Hematopoietic multipotent progenitor cell treated with erythropoietin and hydrocortisone succinate and interleukin-3 and kit ligand, for 17 days (in vitro differentiated cells): ENCODE data around the gene SLC26A2.

Experiments
- DNase-seq: peaks from one replicate; pipeline ENCODE4 v3.0.0-alpha.2; 2015; ENCODE audit warnings: low spot score

Gene SLC26A2

DNA sequence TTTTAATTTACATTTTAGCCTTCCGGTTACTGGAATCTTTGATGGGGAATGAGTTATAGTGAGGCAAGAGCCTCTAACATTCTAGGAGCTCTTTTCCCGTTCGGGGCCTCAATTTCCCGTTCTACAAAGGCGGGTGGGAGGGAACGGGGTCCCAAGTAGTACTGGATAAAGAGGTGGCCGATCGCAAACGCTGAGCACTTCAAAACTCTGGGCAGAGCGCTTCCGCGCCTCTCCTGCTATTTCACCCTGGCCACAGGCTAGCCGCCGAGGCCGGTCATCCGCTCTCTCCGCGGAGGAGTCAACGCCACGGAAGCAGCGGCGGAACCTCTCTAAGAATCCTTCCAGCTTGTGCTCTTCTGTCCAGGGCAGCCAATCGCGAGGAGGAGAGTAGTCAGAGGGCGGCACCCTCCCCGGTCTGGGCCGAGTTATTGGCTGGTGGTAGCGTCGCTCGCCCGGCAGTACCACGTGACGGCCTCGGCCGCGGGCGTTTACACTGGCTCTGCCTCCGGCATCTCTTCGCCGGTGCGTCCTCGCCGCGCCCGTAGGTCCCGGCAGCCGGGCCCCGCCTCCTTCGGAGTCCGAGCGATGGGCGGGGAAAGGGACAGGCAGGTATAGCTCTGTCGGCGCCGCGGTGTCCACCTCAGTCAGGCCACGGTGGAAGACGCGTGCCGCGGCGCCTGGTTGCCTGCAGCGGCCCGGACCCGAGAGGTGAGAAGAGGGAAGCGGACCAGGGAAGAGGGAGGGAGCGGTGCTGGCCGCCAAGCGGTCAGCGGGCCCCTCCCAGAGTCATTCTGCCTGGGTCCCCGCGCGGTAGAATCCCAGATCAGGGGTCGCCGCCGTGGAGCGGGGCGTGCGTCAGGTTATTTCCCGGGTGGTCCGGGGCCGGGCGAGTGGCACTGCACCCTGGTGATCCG, at the start of gene SLC26A2:
SLC26A2 (plus strand) TSS at position 487 of the 914 bp plus-strand sequence. CDS start 16,895 bp downstream, outside the sequence.
- peak; percentile 98 for DNase-seq

DNA sequence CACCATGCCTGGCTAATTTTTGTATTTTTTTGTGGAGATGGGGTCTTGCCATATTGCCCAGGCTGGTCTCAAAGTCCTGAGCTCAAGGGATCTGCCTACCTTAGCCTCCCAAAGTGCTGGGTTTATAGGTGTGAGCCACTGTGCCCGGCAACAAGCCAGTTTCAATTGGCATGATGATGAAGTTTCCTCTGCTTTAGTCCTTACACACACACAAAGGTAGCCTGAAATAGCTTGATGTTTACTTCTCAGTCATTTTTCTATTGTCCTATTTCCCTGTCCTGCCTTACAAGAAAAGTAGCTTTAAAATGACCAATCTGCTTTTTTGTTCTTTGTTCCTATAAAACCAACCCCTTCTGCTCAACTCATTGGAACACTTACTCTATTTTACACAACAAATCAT, 49.5 kb upstream of the SLC26A2 start:
- no peak for DNase-seq

DNA sequence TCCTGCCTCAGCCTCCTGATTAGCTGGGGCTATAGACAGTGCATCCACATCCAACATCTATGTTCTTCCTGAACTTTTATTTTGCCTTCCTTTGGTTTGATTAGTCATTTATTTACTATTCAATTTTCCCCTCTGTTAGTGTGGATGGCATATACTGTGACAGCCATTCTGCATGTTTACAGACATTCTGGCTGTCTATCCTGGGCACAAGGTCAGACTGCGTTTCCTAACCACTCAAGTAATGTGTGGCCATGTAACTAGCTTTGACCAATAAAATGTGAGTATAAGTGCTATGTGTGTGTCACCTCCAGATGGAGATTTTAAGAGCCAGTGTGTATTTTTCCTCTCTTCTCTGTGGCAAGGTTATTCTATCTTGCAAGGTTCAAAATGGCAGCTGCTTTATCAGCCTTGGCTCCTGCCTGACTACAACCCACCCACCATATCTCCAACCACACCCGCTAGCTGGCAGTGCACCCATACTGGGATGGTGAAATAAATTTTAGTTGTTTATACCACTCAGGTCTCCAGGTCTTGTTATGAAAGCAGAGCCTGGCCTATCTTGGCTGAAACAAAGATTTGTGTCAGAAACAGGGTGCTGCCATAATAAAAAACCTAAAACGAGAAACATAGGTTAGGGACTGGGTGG, 48.2 kb upstream of the SLC26A2 start:
- DNase-seq: peak; percentile 88

DNA sequence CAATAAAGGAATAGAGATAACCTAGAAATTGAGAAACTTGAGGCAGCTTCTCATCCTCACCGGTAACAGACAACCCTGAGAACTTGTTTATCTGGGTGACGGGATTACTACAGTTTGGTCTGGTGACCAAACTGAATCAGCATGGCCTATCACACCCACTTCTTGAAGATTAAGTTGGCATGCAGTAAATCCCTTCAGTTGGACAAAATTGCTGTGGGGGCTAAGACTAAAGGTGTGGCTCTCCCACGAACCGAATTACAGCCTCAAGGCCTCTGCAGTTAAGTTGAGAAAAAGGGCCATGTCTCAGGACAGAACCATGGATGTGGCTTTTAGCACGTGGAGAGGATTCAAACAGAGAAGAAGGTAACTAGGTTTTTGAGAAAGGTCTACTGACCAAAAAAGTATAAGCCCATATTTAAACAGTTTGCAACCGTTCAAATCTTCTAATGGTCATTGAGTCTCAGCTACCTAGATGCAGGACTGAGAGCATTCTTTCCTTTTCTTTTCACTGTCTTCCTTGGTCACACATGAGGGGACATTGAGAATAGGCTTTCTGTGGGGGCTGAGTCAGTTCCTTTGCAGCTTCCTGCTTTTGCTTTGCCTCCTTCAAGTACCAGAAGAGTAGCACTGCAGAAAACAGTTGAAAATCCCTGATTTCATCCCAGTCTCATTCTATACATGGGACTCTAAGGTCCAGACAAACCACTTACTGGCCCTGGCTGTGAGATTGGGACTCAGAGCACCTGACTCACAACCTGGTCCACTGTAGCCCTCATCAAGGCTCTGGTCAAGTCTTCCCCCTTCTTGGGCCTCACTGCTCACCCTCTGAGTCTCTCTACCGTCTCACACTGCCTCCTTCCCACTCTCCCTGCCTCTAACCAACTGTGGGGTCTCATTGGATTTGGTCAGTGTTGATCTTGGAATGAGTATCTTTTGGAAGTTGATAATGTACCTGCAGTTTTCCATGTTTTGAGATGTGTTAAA, 46.8 kb upstream of the SLC26A2 start:
- peak; percentile 81 for DNase-seq

DNA sequence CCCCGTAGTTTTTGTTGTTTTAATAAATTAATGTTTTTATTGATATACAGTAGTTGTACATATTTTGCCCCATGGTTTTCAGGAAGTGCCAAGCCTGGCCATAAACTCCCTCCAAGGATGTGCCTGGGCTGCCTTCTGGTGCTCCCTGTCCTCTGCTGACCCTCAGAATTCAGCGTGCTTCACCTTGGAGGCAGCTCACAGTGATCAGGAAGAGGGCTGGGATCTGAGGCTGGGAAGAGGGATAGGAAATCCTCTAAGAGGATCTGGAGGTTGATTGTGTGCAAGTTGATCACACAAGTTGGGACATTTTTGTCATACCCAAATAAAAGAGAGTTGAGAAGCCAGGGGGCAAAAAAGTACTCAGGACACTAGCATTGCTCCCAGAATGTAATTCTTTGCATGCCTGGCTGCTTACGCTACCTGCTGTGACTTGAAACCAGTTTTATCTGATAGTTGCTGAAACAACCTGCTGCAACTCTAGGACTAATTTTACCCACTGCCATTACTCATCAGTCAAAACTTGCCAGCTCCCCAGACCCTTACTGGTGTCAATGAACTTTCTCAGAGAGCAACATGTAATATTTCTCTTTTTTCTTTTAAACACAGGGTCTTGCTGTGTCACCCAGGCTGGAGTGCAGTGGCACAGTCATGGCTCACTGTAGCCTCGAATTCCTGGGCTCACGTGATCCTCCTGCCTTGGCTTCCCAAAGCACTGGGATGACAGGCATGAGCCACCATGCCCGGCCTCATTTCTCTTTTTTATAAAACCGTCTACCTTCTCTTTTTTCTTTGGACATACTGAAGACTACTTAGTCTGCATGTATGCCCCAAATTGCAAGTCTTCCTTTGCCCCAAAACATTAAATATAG, 44.9 kb upstream of the SLC26A2 start:
- DNase-seq: peak; percentile 32

DNA sequence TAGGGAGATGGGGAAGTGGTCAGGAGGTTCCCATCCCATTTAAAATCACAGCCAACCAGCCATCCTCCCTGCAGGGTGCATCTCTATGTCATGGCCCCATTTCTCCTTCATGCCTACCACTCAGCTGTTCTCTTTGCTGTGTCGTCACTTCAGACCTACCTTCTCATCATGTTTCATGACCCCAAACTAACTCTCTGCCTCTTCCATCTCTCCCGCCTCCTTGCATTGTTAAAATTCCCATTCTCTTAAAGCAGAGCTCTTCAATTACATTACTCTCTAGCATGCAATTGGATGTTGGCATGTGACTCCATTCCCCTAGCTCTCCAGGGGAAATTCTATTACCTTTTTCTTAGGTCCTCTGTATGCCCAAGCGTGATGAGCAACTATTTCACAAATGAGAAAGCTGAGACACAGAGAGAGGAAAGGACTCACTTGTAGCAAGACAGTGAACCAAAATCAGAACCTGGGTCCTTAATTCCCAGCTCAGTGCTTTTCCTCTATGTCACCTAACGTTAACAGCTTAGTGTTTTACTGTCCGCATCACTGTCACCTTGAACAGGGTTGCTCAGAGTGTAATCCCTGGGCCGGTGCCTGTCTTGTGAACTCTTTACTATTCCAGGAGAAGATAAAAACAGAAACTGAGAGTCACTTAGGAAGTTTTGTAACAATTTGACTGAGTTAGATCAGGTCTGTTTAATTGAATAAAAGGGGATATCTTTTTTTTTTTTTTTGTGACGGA, 44.1 kb upstream of the SLC26A2 start:
- DNase-seq: no peak

DNA sequence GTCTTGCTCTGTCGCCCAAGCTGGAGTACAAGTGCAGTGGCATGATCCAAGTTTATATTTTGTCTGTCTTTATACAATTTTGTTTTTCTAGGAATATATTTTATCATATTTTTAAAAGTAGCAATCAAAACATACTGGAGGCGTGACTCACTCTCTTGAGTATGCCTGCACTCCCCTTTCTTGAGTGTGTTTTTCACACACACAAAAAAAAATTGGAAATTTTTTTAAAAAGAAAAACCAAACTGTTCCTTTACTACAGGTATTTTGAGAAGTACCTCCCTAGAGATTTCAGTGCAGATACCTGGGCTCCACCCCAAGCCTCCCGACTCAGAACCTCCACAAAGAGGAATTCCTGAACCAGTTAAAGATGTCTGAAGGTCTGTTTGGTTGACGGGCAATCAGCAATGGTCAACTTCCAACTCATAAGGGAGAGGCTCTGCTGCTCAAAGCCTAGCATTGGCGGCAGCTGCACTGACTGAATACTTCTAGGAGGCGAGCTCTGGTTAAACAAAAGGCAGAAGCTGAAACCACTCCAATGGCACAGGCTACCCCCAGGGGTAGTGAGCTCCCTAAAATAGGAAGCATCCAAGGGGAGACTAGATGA, 43.4 kb upstream of the SLC26A2 start:
- DNase-seq: no peak

DNA sequence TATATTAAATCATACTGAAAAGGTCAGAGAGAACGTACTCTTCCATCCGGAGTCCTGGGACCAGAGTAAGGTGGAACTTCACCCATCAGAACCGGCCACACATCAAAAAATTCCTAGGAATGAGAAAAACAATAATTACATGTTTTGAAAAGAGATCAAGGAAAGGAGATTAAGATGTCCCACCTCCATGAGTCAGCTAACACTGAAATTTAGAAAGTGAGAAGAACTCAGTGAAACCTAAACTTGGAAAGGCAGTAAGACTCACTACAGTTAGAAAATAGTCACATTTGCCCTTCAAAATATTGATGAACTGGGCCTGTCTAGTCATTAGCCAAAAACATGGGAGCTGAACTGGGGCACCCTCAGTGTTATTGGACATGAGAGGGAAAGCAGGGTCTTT, 39.0 kb upstream of the SLC26A2 start:
- DNase-seq: no peak

DNA sequence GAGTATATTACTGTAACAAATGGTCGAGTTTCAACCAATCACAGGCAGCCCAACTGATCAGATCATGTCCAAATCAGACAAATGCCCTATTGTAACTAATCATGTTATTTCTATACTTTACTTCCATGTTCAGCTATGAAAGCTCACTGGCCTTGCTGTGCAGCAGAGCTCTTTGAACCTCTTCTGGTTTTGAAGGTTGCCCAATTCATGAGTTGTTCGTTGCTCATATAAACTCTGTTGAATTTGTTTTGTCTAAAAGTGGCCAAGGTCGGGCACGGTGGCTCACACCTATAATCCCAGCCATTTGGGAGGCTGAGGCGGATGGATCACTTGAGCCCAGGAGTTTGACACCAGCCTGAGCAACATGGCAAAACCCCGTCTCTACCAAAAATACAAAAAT, 37.6 kb upstream of the SLC26A2 start:
- no peak for DNase-seq

DNA sequence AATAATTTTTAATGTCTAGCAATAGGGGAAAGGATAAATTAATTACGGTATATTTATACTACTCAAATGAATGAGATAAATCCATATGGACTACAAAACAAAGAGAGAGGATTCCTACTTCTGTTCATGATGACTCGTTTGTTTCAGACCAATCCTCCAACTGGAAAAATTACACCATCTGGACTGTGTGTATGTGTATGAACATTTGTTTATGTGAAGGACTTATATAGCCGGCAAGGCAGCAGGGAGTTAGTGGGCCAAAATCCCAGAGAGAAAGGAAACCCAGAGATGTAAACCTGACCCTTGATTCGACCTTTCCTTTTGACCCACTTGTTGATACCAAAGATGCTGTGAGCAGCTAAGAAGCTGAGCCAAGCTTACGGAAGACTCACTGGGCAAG, 36.1 kb upstream of the SLC26A2 start:
- DNase-seq: no peak

DNA sequence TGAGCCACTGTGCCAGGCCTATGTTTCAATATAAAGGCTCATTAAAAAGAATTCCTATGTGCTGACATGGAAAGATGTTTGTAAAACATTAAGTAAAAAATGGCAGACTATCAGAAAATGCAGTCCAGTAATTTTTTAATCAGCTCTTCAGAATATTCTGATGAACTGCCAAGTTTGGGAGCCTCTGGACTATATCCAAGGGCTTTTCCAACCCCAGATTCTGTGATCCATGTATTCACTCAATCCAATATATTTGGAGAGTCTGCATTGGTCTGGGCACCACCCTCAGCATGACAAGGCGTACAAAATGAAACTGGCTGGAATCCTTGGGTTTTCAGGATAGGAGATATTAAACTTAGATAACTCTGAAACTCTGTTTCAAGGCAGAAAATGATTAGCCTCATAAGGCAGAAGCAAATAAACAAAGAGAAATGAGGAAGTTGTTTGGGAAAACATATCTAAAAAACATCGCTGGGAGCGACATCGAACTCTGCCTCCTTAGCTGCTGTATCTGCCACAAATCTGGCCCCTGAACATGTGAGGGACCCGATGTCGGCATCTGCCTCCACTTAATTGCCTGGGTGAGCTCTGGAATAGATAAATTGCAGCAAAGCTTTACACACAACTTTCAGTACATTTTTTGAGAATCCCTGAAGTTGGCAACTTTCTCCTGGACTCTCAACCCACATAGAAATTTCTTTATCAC, 30.4 kb upstream of the SLC26A2 start:
- peak; percentile 82 for DNase-seq

DNA sequence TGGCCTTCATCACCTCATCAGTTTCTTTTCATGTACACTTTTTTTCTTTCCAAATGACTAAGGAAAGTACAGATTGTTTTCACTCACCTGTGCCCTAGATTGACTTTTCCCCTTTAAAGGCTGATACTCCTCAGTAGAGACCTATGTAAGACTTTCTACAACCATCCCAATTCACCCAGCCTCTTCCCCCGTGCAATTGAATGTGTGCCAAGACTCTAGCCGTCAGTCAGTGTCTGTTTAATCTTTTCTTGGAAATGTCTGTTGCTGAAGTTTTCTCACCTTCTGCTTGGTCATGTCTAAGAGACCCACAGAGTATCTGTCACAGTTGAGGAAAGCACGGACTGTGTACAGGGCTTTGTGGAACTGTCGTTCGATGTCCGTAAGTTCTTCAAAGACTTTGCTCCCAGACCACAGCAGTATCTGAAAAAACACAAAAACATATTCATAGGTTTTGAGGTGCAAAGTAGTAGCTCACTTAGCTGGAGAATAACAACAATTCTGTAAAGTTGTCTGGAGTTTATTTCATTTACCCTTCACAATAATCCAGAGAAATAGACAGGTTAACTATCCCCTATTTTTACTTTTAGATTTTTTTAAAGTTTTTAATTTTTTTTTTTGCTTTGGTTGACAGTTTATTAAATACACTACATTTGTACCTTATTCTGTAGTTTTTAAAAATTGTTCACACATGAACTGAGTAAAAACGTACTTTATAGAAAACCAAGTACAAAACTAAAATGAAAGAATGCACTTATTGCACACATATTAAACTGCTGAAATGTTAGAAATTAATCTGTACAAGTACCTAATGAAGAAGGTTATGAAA, 29.6 kb upstream of the SLC26A2 start:
- DNase-seq: peak; percentile 82

DNA sequence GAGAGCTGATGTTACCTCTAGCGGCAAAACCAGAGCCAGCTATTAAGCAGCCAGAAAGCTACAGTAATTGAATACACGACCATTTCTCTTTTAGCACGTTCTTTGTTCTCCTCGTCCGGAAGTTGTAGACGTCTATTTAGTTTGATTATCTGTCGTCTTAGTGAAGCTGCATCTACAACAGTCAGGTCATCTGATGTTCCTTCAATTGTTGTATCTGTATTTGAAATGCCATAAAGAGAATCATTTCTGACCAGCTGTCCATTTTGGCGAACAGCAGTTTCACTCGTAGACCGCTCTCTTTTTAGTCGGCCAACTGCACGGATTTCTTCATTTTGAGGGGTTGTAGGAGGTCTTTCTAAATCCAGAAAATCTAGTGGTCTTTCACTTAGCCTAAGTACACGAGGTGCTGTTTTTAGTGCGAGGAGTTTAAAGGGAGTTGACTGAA, 28.5 kb upstream of the SLC26A2 start:
- DNase-seq: no peak

DNA sequence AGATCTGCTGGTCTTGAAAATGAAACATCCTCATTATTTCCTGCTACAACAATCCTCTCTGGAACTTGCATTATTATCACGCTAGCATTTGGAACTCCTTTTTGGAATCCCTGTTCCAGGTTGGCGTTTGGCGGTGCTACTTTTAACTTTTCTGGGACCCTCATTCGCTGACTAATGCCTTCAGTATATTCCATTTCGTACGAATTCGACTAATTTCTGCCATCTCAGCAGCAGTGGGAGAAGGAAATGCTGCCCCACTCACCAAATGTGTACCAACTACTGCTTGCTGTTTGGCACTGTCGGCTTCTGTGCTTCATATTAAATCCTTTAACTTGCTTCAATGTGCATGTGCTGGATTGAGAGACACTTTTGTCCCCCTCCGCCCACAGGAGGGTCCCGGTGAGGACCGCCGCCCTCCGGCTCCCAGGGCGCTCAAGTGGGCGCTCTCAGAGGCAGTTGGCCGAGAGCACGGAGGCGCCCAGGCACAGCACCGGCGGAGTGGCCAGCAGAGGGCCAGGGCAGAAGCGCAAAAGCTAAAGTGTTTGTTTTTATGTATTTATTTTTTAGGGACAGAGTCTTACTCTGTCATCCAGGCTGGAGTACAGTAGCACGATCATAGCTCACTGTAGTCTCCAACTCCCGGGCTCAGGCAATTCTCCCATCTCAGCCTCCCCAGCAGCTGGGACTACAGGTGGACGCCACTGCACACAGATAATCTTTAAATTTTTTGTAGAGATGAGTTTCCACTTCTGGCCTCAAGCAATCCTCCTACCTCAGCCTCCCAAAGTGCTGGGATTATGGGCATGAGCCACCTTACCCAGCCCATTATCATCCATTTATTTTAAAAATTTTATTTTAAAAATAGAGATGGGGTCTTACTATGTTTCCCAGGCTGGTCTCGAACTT, 27.9 kb upstream of the SLC26A2 start:
- peak; percentile 33 for DNase-seq

DNA sequence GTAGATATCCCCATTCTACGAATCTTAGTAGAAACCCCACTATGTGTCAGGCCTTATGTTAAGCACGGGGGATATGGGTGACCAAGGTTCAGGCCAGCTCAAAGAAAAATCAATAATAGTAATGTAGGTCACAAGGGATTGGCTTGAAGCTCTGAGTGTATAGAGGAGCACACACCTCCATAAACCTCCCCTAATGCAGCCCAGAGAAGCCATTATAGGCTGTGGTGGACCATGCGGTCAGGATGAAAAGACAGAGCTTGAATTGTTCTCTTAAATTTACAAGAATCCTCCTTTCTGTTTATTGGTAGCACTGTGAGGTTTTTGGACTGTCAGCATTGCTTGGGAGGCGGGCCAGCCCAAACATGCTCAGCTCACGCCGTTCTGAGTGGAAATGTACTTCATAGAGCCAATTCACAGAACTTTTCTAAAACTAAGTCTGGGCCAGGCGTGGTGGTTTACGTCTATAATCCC, 25.1 kb upstream of the SLC26A2 start:
- DNase-seq: no peak

DNA sequence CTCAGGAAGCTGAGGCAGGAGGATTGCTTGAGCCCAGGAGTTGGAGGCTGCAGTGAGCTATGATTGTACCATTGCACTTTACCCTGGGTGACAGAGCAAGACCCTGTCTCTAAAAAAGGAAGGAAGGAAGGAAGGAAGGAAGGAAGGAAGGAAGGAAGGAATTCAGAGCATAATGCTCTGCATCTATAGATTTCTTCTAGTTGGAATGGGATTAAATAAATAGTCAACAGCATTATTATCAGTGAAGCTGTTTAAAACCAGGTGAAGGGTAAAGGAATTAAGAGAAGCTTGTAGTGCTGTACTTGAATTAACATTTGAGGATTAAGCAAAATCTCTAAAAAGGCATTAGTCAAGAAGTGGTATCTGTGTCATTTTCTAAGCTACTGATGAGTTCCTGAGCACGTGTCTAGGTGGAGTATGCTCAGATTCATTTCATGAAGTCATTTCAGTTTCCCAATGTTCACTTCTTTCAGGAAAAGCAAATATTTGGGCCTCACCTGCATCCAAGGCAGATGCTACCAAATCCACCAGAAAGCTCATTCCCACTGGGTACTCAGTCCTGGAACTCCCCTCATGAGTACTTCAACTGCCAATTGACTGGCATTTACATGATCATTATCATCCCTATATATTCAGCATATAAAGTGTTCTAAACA, 24.4 kb upstream of the SLC26A2 start:
- DNase-seq: no peak

DNA sequence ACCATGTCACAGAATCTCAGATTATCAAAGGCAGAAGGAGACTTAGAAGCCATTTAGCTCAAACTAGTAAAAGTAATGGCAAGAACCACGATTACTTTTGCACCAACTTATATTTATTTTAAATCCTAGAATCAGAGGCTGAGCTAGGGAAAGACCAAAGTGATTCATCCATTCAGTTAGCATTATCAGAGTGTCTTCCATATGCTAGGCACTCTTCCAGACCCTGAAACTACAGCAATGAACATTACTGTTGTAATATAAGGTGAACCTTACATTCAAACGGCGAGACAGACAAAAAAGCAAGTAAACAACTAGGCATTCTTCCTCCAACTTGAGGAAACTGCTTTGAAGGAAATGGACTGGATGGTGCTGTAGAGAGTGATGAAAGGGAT, 23.9 kb upstream of the SLC26A2 start:
- no peak for DNase-seq
